Stimulated activated CD8-positive, alpha-beta memory T cell treated with anti-CD3 and anti-CD28 coated beads, Interleukin-15, amount 100 ng/mL, for 4 hours (primary cell): ENCODE measurements around the gene OR6M1.

Experiments used
- DNase-seq, 2 donors: peaks; one replicate each; pipeline ENCODE4 v3.0.0-alpha.2; 2020; ENCODE audit warnings: low read depth in 2 of 2

Gene OR6M1

GRCh38 chr11:123775715-123776549 lies 30.2 kb downstream of the OR6M1 start:
- DNase-seq: no peak

- no peak for DNase-seq
These were observed 30.9 kb downstream of the OR6M1 start for GRCh38 chr11:123775289-123775688.

GRCh38 chr11:123773959-123774358 lies 32.2 kb downstream of the OR6M1 start:
- DNase-seq: no peak

GRCh38 chr11:123773026-123773425 lies 33.1 kb downstream of the OR6M1 start:
- DNase-seq: no peak

GRCh38 chr11:123771664-123772063 lies 34.5 kb downstream of the OR6M1 start:
- DNase-seq: no peak

GRCh38 chr11:123770712-123771111 lies 35.4 kb downstream of the OR6M1 start:
- DNase-seq: no peak

- DNase-seq: no peak
These were observed 40.5 kb downstream of the OR6M1 start for GRCh38 chr11:123765601-123766000.

GRCh38 chr11:123762422-123762821 lies 43.7 kb downstream of the OR6M1 start:
- DNase-seq: no peak

- DNase-seq: no peak
These were observed 45.3 kb downstream of the OR6M1 start for GRCh38 chr11:123760894-123761293.

GRCh38 chr11:123757976-123758375 lies 48.2 kb downstream of the OR6M1 start:
- DNase-seq: no peak

- DNase-seq: no peak
These were observed 50.3 kb downstream of the OR6M1 start for GRCh38 chr11:123755813-123756212.
